ENCODE data around the gene CACNG4. TPM values are rescaled to one million over a fixed set of nuclear protein-coding genes. Genes with fewer than 3 reads are reported as not detected.

The CACNG4 gene
- total and polyA plus RNA-seq, 2 donors from 2014 or later: 0.26 to 0.31 TPM

GRCh38 chr17:67030641-67031040 lies 66.1 kb downstream of the CACNG4 start:
- no peaks in the 10 kb centered on the region for H3K4me1 ChIP-seq (ENCODE audit: control insufficient read depth in 2 of 3, insufficient read depth in 2 of 3, low read depth in 1 of 3, low read length in 3 of 3)
- no peaks in the 10 kb centered on the region for H3K36me3 ChIP-seq (ENCODE audit: control insufficient read depth in 2 of 3, insufficient read depth in 3 of 3, low read length in 3 of 3)
- DNase-seq: peak in 1 of 5 donors; percentile 60
- TF ChIP-seq CTCF (IDR thresholded peaks at IDR 0.05; ENCODE audit: borderline replicate concordance, extremely low read depth, insufficient read depth): no peak
- H3K27me3 ChIP-seq (ENCODE audit: control insufficient read depth, insufficient read depth, low read length): no peaks in the 10 kb centered on the region
- no peak overlapping the region for H3K9ac ChIP-seq (ENCODE audit: low read length in 3 of 3)
- no peaks in the 10 kb centered on the region for H3K9me3 ChIP-seq (ENCODE audit: control insufficient read depth in 2 of 3, insufficient read depth in 1 of 3, low read length in 3 of 3)
- no peak overlapping the region for H3K4me3 ChIP-seq (ENCODE audit: low read length in 3 of 3)
- FAIRE-seq: no peak
- H3K27ac ChIP-seq (ENCODE audit: low read depth in 2 of 2, low read length in 2 of 2): no peak overlapping the region
- intact Hi-C loops (cut with DNase I): no loop called here

GRCh38 chr17:67032382-67032781 lies 67.9 kb downstream of the CACNG4 start:
- FAIRE-seq (no peak), DNase-seq (no peak)
- Histone ChIP-seq H3K9ac (ENCODE audit: low read length in 3 of 3) (no peak overlapping the region), H3K36me3 (ENCODE audit: control insufficient read depth in 2 of 3, insufficient read depth in 3 of 3, low read length in 3 of 3) (no peaks in the 10 kb centered on the region), H3K9me3 (ENCODE audit: control insufficient read depth in 2 of 3, insufficient read depth in 1 of 3, low read length in 3 of 3) (no peaks in the 10 kb centered on the region), H3K27me3 (ENCODE audit: control insufficient read depth, insufficient read depth, low read length) (no peaks in the 10 kb centered on the region), H3K27ac (ENCODE audit: low read depth in 2 of 2, low read length in 2 of 2) (no peak overlapping the region), H3K4me1 (ENCODE audit: control insufficient read depth in 2 of 3, insufficient read depth in 2 of 3, low read depth in 1 of 3, low read length in 3 of 3) (no peaks in the 10 kb centered on the region), H3K4me3 (ENCODE audit: low read length in 3 of 3) (no peak overlapping the region)
- no peak for TF ChIP-seq CTCF (IDR thresholded peaks at IDR 0.05; ENCODE audit: borderline replicate concordance, extremely low read depth, insufficient read depth)
- intact Hi-C loops (cut with DNase I): no loop called here

GRCh38 chr17:67032985-67033384 lies 68.5 kb downstream of the CACNG4 start:
- intact Hi-C loops (cut with DNase I): no loop called here
- TF ChIP-seq CTCF (IDR thresholded peaks at IDR 0.05; ENCODE audit: borderline replicate concordance, extremely low read depth, insufficient read depth): no peak
- FAIRE-seq (no peak), DNase-seq (no peak)
- Histone ChIP-seq H3K4me1 (ENCODE audit: control insufficient read depth in 2 of 3, insufficient read depth in 2 of 3, low read depth in 1 of 3, low read length in 3 of 3) (no peaks in the 10 kb centered on the region), H3K4me3 (ENCODE audit: low read length in 3 of 3) (no peak overlapping the region), H3K27me3 (ENCODE audit: control insufficient read depth, insufficient read depth, low read length) (no peaks in the 10 kb centered on the region), H3K36me3 (ENCODE audit: control insufficient read depth in 2 of 3, insufficient read depth in 3 of 3, low read length in 3 of 3) (no peaks in the 10 kb centered on the region), H3K27ac (ENCODE audit: low read depth in 2 of 2, low read length in 2 of 2) (no peak overlapping the region), H3K9me3 (ENCODE audit: control insufficient read depth in 2 of 3, insufficient read depth in 1 of 3, low read length in 3 of 3) (no peaks in the 10 kb centered on the region), H3K9ac (ENCODE audit: low read length in 3 of 3) (no peak overlapping the region)

GRCh38 chr17:67033613-67034012 lies 69.1 kb downstream of the CACNG4 start:
- TF ChIP-seq CTCF (IDR thresholded peaks at IDR 0.05; ENCODE audit: borderline replicate concordance, extremely low read depth, insufficient read depth): no peak
- Histone ChIP-seq H3K9ac (ENCODE audit: low read length in 3 of 3) (no peak overlapping the region), H3K27me3 (ENCODE audit: control insufficient read depth, insufficient read depth, low read length) (no peaks in the 10 kb centered on the region), H3K36me3 (ENCODE audit: control insufficient read depth in 2 of 3, insufficient read depth in 3 of 3, low read length in 3 of 3) (no peaks in the 10 kb centered on the region), H3K27ac (ENCODE audit: low read depth in 2 of 2, low read length in 2 of 2) (no peak overlapping the region), H3K4me3 (ENCODE audit: low read length in 3 of 3) (no peak overlapping the region), H3K4me1 (ENCODE audit: control insufficient read depth in 2 of 3, insufficient read depth in 2 of 3, low read depth in 1 of 3, low read length in 3 of 3) (no peaks in the 10 kb centered on the region), H3K9me3 (ENCODE audit: control insufficient read depth in 2 of 3, insufficient read depth in 1 of 3, low read length in 3 of 3) (no peaks in the 10 kb centered on the region)
- intact Hi-C loops (cut with DNase I): no loop called here
- DNase-seq: peak in 1 of 5 donors; percentile 55
- FAIRE-seq: no peak
